Hematopoietic multipotent progenitor cell treated with erythropoietin and hydrocortisone succinate and interleukin-3 and kit ligand, for 15 days (in vitro differentiated cells): ENCODE data around the gene TYRP1.

ENCODE experiments used
- DNase-seq: peaks from one replicate; pipeline ENCODE4 v3.0.0-alpha.2; 2015; ENCODE audit warnings: low spot score

The TYRP1 gene

DNA sequence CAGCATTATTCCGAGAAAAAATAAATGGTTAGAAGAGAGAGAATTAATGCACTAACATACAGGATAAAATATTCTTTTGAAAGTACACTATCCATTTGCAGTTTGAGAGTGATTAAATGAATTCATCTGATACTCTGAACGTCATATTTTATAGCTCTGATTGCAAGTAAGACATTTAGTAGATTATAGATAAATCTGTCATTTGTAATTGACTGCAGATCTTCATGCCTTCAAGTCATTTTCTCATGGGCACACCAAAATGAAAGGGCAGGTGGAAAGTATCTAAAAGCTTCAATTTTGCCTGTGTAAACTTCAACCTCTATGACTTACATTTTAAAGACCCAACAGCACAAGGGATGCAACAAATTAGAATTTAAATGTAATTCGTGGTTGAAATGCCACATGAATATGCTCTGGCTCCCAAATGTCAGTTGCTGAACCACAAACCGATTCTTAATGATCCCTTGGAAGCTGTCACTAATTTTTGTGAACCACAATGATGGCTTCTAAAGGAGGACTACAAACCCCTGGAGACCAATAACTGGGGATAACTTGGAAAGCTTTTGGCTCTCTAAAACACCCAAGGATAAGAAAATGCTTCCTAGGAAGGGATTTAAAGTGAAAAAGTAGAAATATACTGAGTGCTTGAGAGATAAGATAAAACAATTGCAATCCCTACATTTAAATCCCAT, 3.9 kb downstream of the TYRP1 start:
- no peak for DNase-seq

DNA sequence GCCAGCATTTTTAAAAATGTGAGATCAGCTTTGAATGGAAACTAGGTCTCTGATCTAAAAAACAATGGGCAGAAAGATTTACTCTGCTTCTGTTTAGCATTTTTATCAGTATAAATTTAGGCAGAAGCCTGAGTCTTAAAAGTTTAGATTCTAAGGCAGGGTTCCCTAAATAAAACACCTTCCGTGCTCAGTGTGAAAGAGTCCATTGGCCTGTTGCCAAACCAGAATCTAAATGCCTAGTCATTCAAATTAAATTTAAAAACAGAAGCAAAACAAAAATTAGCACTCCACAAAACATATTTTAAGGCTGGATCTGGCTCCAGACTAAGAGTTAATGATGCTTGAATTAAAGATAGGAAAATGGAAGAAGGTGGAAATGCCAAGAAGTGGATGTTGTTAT, 4.5 kb downstream of the TYRP1 start:
- DNase-seq = no peak

DNA sequence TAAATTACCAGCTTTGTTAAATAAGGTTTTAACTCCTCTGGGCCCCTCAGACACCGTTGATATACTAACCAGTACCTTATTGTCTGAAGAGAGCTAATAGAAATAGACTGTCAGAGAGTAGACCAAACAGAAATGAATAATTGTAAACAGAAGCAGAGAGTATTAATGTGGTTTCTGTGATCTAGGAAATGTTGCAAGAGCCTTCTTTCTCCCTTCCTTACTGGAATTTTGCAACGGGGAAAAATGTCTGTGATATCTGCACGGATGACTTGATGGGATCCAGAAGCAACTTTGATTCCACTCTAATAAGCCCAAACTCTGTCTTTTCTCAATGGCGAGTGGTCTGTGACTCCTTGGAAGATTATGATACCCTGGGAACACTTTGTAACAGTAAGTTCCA, 5.1 kb downstream of the TYRP1 start:
- no peak for DNase-seq

DNA sequence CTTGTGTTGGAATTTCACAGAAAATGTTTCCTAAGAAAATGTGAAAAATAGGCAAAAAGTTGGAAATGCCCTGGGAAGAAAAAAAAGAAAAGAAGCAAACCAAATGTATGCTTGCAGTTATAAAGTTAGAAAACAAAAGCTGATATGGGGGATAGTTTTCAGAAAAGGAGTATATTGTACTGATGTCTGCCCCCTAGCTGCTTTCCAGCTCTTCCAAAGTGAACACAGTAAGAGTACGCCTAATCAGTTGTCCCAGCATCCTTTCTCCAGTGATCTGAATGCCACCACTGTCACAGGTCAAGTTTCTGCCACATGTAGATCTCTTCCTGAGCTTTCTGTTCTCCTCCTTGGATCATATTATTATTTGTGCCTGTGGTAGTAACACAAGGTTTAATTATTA, 5.8 kb downstream of the TYRP1 start:
- no peak for DNase-seq

DNA sequence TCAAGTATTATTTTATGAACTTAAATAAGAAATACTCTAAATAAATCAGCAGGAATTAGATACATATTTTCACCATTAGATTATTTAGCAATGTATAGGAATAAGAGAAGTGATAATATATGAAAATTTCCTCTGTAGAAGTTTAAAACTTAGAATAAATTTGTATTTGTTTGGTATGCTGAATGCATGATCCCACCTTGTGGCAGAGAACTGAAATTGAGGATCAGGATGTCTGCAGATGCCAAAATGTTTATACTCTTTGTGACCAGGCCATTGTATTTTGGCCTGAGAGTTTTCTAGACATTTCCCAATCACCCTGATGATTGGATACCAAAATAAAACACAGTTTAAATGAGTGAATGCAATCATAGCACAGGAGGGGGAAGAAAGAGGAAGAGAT, 6.3 kb downstream of the TYRP1 start:
- no peak for DNase-seq

DNA sequence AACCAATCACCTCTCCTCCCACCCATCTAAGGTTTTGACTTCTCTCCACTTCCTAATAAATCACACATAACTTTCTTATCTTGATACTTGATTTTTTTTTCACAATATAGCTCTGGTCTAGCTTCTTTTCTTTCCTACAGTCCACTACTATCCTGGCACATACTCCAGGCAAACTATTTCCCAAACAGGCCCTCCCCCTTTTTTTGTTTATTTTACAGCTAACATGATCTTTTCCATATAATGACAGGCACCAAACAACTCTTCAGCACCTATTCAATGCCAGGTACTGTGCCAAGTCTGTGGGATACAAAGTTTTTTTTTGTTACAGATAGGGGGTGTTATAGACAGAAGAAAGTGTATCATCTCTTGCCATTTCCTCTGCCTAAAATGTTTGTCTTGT, 7.9 kb downstream of the TYRP1 start:
- DNase-seq = no peak

DNA sequence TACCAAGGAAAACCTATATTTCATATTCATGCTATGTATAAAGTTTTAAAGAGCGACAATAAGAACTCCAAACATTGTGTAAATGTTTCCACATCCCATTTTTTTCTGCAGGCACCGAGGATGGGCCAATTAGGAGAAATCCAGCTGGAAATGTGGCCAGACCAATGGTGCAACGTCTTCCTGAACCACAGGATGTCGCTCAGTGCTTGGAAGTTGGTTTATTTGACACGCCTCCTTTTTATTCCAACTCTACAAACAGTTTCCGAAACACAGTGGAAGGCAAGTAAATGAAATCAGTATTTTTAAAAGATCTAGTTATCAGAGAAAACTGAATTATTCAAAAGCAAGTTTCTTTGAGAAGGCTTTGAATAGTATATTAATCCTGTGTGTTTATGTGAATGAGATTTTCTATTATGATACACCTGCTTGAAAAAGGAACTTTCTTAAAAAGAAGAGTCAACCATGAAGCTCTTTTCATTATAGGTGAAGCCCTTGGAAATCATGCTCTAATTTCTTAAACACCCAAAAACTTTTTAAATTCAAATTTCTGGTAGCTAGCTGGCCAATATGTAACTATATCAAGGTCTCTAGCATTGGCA, 9.1 kb downstream of the TYRP1 start:
- DNase-seq = no peak

DNA sequence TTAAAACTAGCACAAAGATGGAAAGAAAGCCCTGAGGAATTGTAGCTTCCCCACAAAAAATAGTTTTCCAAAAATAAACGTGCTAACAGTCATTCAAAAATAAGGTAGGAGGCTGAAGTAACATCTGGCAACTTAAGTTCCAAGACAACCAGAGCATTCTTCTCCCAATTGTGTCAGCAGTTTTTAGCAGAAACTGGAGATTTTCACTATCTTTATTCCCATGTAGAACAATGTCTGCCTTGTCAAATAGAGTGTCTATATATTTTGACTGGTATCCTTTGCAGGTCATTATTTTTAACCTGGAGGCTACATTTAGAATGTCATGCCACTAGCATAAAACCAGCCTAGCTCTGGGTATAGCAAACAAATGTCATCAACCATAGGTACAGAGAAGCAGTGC, 10.8 kb downstream of the TYRP1 start:
- no peak for DNase-seq

DNA sequence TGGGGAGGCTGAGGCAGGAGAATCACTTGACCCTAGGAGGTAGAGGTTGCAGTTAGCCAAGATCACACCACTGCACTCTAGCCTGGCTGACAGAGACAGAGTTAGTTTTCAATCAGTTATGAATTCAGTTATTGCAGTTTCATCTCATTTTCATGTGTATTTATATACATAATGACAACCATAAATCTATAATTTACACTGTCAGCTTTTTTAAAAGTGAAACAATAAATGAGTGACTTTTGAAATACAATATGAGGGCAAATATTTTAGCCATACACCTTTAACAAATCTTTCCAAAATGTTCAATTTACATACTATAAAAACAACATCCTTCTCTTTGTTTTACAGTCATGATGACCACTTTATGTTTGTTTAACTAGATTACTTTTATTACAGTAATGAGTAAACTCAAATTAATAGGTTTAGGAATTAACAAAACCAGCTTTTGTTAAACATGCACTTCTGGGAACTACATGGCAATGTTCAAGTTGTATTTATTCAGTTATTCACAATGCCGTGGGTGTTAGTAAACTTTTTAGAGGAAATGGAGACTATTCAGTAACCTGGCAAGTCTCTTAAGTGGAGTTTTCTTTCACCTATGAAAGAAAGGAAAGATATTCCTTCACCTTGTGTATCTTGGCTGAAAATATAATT, 12.7 kb downstream of the TYRP1 start:
- DNase-seq = no peak

DNA sequence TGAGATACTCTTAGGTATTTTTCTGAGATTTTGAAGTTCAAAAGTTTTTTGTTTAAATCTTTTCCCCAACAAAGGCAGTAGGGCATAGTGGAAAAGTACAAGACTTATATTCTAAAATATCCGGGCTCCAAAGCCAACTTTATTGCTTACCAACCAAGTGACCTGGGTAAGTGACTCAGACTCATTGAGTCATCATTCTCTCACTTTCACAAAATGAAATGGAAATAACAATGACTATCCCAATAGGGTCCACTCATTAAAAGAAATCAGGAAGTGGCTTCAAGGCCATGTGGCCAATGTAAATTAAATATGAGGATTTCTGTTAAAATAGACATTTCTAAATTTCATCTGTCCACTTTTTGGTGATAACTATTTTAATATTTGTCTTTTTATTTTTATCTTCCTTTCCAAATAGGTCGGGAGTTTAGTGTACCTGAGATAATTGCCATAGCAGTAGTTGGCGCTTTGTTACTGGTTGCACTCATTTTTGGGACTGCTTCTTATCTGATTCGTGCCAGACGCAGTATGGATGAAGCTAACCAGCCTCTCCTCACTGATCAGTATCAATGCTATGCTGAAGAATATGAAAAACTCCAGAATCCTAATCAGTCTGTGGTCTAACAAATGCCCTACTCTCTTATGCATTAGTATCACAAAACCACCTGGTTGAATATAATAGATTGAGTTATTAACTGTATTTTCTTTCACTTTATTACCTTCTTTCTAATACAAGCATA, 15.5 kb downstream of the TYRP1 start:
- no peak for DNase-seq

DNA sequence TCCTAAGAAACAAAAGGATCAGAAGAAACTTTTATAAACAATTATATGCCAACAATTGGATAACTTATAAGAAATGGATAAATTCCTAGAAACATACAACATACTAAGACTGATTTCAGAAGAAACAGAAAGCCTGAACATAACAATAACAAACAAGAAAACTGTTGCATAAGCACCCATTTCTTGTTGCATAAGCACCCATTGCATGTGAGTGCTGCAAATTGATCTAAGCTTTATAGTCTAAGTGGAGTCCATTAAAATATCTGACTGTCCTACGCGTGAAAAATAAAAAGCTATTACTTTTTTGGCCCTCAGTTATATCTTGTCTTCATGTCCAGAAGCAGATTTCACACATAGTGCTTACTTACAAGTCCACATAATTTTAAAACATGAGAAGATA, 19.3 kb downstream of the TYRP1 start:
- DNase-seq = no peak

DNA sequence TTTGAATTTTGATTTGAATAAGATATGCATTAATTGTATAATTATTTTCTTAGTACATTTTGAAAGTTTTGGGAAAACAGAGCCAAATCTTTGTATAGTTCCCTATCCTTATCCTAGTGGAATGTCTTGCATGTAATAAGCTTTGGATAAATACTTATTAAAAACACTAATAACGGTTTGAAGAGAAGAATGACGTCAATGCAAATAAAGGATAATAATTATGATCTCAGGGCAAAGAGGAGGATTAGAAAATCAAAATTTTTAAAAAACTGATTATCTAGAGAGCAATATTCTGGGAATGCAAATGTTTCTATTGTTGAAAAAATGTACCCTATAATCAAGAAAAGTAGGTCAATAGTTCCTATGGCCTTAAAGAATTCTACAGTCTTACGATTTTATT, 22.1 kb downstream of the TYRP1 start:
- no peak for DNase-seq

DNA sequence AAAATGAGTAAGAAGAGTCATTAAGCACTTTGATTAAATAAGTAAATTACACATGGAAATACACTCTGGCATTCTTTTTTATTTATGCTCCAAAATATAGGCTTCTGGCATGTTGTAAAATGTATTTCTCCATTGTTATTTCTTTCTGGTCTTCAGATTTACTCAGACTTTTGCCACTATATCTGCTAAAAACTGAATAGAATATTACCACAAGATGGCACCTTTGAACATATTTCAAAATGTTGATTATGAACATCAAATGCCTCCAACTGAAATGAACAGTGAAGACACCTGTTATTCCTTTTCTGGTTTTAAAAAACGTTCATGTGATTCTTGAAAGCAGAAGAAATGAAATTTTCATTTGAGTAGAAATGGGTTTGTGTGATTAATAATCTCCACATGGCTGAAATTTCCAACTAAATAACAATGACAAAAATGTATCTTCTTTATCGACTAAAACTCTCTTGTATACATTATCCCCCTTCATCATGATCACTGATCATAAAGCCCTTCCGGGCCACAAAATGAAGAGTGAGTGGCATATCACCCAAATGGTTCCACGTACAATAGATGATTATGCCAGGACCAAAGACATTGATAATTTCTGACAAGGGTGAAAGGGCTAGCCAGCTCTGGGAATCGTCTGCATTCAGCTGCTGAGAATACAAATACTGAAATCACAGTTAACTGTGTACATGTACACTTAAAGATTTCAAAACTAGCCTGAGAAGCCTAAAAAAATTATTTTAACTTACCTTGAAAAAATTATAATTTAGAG, 23.8 kb downstream of the TYRP1 start:
- no peak for DNase-seq

DNA sequence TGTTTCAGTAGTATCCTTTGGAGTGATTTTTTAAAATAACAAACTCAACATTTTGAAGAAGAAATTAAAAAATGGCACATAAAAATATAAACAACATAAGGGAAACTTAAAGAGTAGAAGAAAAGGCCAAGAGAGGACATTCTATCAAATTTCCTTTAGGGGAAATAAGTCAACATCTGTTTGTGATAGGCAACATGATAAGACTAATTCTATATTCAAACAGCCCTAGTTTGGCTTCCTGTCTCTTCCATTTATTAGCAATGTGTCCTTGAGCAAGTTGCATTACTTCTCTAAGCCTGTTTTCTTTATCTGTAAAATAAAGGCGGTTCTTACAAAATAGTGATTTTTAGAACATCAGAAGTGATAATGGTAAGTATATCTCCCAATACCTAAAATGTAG, 24.7 kb downstream of the TYRP1 start:
- DNase-seq = no peak

DNA sequence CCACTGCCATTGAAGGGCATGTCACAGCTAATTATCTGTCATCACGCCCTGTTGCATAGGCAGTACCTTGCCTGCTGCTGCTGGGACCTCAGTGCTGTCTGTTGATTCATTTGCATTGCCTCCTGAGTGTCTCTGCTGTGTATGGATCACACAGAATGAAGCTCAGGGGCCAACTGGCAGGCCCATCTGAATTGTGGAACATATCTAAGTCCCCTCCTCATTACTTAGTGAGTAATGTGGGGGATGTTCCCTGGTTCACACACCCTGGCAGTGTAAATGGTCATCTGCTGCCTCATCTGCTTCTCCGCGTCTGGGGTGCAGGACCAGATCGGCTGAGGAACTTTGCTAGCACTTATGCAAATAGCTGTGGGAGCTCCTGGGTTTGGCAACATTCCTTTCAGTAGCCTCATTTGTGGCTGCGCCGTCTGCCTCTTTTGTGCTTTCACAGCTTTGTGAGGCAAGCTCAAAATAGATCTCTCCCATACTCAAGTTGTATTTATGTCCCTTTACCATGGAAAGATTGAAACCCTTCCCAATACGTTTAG, 25.4 kb downstream of the TYRP1 start:
- DNase-seq = no peak

DNA sequence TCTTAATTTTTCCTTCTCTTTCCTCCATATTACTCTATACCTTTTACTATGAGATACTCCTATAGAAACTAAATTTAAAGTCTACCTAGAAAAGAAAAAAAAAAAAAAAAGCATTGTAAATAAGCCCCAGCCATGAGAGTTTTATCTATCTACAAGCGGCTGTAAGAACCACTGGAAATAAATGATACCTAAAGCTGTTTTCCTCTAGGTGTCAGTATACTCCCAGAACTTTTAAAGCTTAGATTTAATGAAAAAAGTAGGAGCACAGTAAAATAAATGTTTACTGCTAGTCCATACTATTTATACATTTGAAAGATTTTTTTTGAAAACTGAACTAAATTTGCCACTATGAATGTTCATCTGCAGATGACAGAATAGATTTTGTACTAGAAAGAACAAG, 26.2 kb downstream of the TYRP1 start:
- DNase-seq = no peak

DNA sequence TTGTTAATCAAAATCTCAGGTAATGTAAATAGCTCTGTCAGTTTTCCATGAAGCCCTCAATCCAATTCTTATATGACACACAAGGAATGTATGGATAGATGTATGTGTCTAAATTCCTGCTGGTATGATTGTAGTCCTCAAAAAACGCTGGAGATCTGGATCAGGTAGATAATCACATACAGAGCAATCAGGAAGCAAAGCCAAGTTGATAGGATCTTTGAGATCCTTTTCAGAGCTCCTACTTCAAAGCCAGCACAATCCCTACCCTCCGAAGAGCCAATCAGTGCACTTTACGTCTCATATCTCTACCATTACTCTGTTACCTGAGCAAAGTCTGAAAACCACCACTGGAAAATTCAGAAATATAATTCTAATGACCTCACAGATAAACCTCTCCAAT, 27.4 kb downstream of the TYRP1 start:
- no peak for DNase-seq

DNA sequence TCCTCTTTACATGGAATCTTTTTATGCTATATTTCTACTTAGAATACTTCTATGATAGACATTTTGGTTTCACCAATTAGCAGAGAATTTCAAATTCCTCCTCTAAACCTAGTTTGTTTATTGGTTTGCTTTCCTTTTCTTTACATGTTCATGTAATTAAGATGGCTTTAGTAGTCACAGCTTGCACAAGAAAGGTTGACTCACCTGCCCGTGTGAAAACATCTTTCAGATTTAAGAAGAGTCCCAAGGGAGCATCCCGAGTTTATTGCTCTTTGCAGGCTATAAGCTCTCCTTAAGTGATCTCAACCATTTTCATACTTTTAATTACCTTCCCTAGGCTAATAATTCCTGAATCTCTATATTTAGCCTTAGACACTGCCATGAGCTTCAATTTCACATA, 28.9 kb downstream of the TYRP1 start:
- no peak for DNase-seq

DNA sequence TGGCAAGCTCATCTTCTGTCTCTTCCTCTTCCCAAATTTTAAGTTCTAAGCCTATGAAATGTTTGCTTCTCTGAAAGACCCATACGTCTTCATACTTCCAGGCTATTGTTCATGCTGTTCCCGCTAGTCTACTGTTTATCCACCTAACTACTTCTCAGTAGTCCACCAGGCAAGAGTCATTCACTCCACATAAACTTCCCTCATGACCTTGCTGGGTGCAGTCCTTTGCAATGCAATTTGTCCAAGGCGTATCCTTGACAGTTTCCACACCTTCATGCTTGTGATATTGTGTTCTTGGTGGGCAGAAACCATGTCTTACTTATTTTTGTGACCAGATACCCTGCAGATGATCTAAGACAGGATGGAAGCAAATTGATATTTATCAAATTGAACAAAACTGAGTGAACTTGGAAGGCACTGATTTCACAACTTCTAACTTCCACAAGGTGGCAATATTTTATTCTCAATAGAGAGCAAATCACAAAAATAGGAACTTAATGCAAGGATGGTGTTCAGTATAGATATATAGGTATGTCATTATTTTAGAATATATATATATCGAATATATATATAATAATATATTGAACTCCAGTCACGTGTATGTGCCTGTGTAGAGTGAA, 30.3 kb downstream of the TYRP1 start:
- no peak for DNase-seq

DNA sequence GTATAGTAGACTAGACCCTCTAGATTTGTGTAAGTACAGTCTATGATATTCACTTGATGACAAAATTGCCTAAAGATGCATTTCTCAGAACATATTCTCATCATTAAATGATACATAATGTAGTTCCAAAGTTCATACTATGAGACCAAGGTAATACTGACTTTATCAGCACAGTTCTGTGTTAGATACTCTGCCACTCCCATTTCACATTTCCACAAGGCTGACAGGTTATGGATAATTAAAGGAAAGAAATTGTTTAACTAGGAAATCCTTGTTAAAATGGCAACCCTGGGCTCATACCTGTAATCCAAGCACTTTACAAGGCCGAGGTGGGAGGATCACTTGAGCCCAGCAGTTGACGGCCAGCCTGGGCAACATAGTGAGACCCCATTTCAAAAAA, 33.6 kb downstream of the TYRP1 start:
- DNase-seq = no peak

DNA sequence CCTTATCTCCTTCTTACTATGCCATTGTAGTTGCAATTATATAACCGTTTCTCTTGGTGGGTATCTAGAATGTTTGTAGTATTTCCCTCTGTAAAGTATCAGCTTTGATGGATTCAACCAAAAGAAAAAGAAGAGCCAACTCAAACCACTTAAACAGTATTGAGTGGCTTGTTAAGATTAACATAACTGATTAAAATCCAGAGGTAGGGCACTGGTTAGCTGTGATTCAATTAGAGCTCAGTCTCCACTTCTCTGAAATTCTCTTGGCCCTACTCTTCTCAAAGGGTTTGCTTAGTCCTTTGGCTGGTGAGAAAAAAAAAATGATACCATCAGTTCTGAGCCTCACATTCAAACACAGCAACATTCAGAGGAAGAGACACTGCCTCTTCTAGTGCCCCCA, 37.0 kb downstream of the TYRP1 start:
- DNase-seq = no peak

DNA sequence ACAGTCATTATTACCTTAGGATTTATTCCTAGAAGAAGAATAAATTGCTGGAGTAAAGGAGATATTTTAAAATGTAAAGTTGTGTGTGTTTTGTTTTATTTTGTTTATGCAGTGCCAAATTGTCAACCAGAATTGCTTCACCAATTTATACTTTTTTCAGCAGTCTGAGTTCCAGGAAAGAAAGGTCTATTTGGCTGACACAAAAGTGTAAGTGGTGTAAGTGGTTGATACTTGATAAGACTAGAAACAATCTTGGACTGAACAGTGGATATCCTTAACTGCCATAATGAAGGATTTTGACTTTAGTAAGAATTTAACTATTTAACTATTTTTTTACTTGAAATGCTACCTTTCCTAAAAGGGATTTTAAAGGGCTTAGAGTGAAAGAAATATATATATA, 37.7 kb downstream of the TYRP1 start:
- DNase-seq = no peak
